ENCODE data around the gene AKAP6.
"Not testable (repeated sequence)": the region's sequence is repeated elsewhere in the genome, so short reads cannot be mapped to it uniquely, and the experiment has no call there.

Gene AKAP6

GRCh38 chr14:32364941-32365340 is 35.8 kb downstream of the AKAP6 start:
- ATAC-seq (replicated peaks; ENCODE audit: extremely low read depth, poor library complexity, severe bottlenecking) (no peak), DNase-seq (ENCODE audit: low spot score in 2 of 2) (no peak)
- Mint-ChIP-seq H3K27ac (ENCODE audit: low read depth) (no peak overlapping the region), H3K27me3 (no peaks in the 10 kb centered on the region), H3K9me3 (no peaks in the 10 kb centered on the region), H3K4me3 (no peak overlapping the region), H3K36me3 (ENCODE audit: insufficient read depth) (no peaks in the 10 kb centered on the region), H3K4me1 (no peaks in the 10 kb centered on the region)

DNA sequence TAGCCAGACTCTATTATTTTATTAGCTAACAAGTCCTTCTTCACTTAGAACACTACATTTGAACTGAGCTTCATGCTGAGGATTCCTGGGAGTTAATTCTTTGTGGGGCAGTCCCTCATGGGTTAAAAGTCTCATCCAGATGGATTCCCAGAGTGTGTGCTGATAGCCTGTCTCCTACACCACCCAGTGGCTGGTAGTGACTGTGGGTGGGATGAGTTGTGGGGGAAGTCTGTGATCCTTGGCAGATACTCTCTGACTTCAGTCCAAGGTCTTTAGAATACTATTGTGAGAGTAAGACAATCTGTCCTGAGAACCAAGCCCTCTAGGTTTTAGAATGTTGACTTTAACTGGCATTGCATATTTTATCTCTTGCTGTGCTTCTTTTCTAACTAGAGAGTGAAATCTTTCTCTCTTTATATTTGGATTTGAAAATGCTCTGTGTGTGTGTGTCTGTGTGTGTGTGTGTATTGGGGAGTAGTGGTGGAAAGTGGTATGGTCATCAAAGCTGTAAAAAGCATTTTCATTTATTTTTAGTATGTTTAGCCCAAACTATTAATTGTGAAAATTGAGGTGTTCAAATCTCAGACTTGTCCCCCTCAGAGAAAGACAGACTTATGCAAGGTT is 37.3 kb downstream of the AKAP6 start:
- no peak for ATAC-seq (replicated peaks; ENCODE audit: extremely low read depth, poor library complexity, severe bottlenecking)
- no peak overlapping the region for H3K4me3 Mint-ChIP-seq

GRCh38 chr14:32366986-32367385 is 37.9 kb downstream of the AKAP6 start:
- DNase-seq (ENCODE audit: low spot score in 2 of 2) (no peak), ATAC-seq (replicated peaks; ENCODE audit: extremely low read depth, poor library complexity, severe bottlenecking) (no peak)
- no peaks in the 10 kb centered on the region for H3K36me3 Mint-ChIP-seq (ENCODE audit: insufficient read depth)
- H3K27ac Mint-ChIP-seq (ENCODE audit: low read depth) = no peak overlapping the region
- no peaks in the 10 kb centered on the region for H3K4me1 Mint-ChIP-seq
- H3K9me3 Mint-ChIP-seq = no peaks in the 10 kb centered on the region
- no peak overlapping the region for H3K4me3 Mint-ChIP-seq
- H3K27me3 Mint-ChIP-seq = no peaks in the 10 kb centered on the region

More for the DNA sequence above, 37.3 kb downstream of the AKAP6 start:
- H3K4me1 Mint-ChIP-seq = no peaks in the 10 kb centered on the region
- no peaks in the 10 kb centered on the region for H3K9me3 Mint-ChIP-seq
- H3K36me3 Mint-ChIP-seq (ENCODE audit: insufficient read depth) = no peaks in the 10 kb centered on the region
- DNase-seq (ENCODE audit: low spot score in 2 of 2) = no peak
- H3K27ac Mint-ChIP-seq (ENCODE audit: low read depth) = no peak overlapping the region
- H3K27me3 Mint-ChIP-seq = no peaks in the 10 kb centered on the region

GRCh38 chr14:32367516-32367915 is 38.4 kb downstream of the AKAP6 start:
- no peak for ATAC-seq (replicated peaks; ENCODE audit: extremely low read depth, poor library complexity, severe bottlenecking)
- no peak overlapping the region for H3K4me3 Mint-ChIP-seq

DNA sequence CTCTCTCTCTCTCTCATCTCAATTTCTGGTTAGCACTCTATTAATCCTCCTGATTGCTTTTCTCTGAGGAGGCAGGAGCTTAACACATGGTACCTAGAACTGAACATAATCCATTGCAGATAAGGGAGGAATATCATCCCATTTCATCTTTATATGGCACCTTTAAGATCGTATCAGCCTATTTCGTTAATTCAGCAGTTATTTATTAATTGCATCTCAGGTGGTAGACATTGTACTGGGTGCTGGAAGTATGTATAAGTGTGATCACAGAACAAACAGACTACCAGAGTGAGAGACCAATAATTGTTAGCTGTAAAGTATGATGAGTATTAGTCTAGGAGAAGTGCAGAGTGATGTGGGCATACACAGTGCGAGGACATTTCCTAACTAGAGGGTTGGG is 39.0 kb downstream of the AKAP6 start:
- H3K27me3 Mint-ChIP-seq = no peaks in the 10 kb centered on the region

More at GRCh38 chr14:32367516-32367915, 38.4 kb downstream of the AKAP6 start:
- no peak for DNase-seq (ENCODE audit: low spot score in 2 of 2)
- Mint-ChIP-seq H3K36me3 (ENCODE audit: insufficient read depth) (no peaks in the 10 kb centered on the region), H3K27ac (ENCODE audit: low read depth) (no peak overlapping the region), H3K27me3 (no peaks in the 10 kb centered on the region), H3K4me1 (no peaks in the 10 kb centered on the region), H3K9me3 (no peaks in the 10 kb centered on the region)

DNA sequence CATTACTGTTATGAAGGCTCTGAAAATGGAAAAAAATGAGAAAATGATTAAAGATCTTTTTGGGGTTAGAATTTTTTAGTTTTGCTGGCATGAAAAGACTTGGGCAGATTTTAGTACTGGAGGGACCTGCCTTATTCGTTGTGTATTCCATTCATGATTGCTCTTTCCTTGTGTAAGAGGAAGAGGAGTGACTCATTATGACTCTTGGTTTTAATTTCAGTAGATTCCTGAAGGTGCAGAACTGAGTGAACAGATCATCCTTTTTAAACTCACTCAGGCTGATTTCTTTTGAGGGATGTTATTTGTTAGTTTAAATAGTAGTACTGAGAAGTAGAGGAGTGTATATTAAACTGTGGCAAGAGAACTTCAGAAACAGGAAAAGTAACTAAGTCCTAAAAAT is 41.6 kb downstream of the AKAP6 start:
- DNase-seq (ENCODE audit: low spot score in 2 of 2) (no peak), ATAC-seq (replicated peaks; ENCODE audit: extremely low read depth, poor library complexity, severe bottlenecking) (no peak)
- Mint-ChIP-seq H3K27ac (ENCODE audit: low read depth) (no peak overlapping the region), H3K27me3 (no peaks in the 10 kb centered on the region), H3K4me1 (no peaks in the 10 kb centered on the region), H3K36me3 (ENCODE audit: insufficient read depth) (no peaks in the 10 kb centered on the region), H3K9me3 (no peaks in the 10 kb centered on the region), H3K4me3 (no peak overlapping the region)

More for the DNA sequence above, 39.0 kb downstream of the AKAP6 start:
- no peaks in the 10 kb centered on the region for H3K9me3 Mint-ChIP-seq
- no peaks in the 10 kb centered on the region for H3K4me1 Mint-ChIP-seq
- H3K27ac Mint-ChIP-seq (ENCODE audit: low read depth) = no peak overlapping the region
- H3K36me3 Mint-ChIP-seq (ENCODE audit: insufficient read depth) = no peaks in the 10 kb centered on the region
- H3K4me3 Mint-ChIP-seq = no peak overlapping the region
- DNase-seq (ENCODE audit: low spot score in 2 of 2) = no peak
- ATAC-seq (replicated peaks; ENCODE audit: extremely low read depth, poor library complexity, severe bottlenecking) = no peak

- Mint-ChIP-seq H3K27me3 (no peaks in the 10 kb centered on the region), H3K4me3 (no peak overlapping the region), H3K9me3 (no peaks in the 10 kb centered on the region), H3K36me3 (ENCODE audit: insufficient read depth) (no peaks in the 10 kb centered on the region), H3K27ac (ENCODE audit: low read depth) (no peak overlapping the region), H3K4me1 (no peaks in the 10 kb centered on the region)
- no peak for ATAC-seq (replicated peaks; ENCODE audit: extremely low read depth, poor library complexity, severe bottlenecking)
- no peak for DNase-seq (ENCODE audit: low spot score in 2 of 2)
Measured at GRCh38 chr14:32372154-32372553, 43.1 kb downstream of the AKAP6 start.

- not testable (repeated sequence) for H3K9me3 Mint-ChIP-seq; H3K36me3 Mint-ChIP-seq (ENCODE audit: insufficient read depth); DNase-seq (ENCODE audit: low spot score in 2 of 2); H3K4me3 Mint-ChIP-seq; H3K4me1 Mint-ChIP-seq; H3K27ac Mint-ChIP-seq (ENCODE audit: low read depth); H3K27me3 Mint-ChIP-seq; ATAC-seq (replicated peaks; ENCODE audit: extremely low read depth, poor library complexity, severe bottlenecking)
Measured at GRCh38 chr14:32373174-32373573, 44.1 kb downstream of the AKAP6 start.

DNA sequence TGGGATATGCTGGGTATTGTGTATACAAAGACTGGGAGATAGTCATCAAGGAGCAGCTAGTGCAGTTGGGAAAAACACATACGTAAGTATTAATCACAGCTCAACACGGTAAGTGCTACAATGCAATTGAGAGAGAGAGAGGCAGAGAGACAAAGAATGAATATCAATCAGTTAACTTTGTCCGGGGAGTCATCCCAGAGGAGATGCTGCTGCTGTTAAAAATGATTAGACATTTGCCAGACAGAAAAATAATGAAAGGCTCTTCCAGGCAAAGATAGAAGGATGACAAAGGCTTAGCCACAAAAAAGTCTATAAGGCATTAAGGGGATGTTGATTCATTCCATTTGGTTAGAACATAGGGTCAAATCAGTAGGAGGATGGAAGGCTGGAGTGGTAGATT is 45.1 kb downstream of the AKAP6 start:
- no peak overlapping the region for H3K27ac Mint-ChIP-seq (ENCODE audit: low read depth)
- H3K27me3 Mint-ChIP-seq = no peaks in the 10 kb centered on the region
- no peak for ATAC-seq (replicated peaks; ENCODE audit: extremely low read depth, poor library complexity, severe bottlenecking)
- H3K9me3 Mint-ChIP-seq = no peaks in the 10 kb centered on the region
- no peak for DNase-seq (ENCODE audit: low spot score in 2 of 2)
- H3K4me1 Mint-ChIP-seq = no peaks in the 10 kb centered on the region
- H3K36me3 Mint-ChIP-seq (ENCODE audit: insufficient read depth) = no peaks in the 10 kb centered on the region
- H3K4me3 Mint-ChIP-seq = no peak overlapping the region

DNA sequence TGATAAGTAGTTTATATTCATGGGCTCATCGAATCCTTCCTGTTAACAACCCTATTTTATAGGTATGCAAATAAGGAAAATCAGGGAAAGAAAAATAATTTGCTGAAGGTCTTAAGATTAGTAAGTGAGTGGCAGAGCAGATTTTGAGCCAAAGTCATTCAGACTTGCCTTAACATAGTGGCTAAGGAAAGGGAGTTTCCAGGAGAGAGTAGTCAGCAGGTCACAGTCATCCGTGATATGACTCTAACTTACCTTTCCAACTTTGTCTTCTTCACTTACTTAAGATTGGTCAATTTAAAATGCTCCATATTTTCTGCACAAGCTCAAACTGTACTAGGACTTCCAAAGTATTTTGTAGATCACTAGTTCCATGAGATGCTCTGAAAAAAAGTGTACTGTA is 46.6 kb downstream of the AKAP6 start:
- Mint-ChIP-seq H3K27me3 (no peaks in the 10 kb centered on the region), H3K27ac (ENCODE audit: low read depth) (no peak overlapping the region), H3K4me3 (no peak overlapping the region), H3K9me3 (peaks cover 8% of the 10 kb centered on the region), H3K4me1 (no peaks in the 10 kb centered on the region), H3K36me3 (ENCODE audit: insufficient read depth) (no peaks in the 10 kb centered on the region)
- DNase-seq (ENCODE audit: low spot score in 2 of 2) (no peak), ATAC-seq (replicated peaks; ENCODE audit: extremely low read depth, poor library complexity, severe bottlenecking) (no peak)

DNA sequence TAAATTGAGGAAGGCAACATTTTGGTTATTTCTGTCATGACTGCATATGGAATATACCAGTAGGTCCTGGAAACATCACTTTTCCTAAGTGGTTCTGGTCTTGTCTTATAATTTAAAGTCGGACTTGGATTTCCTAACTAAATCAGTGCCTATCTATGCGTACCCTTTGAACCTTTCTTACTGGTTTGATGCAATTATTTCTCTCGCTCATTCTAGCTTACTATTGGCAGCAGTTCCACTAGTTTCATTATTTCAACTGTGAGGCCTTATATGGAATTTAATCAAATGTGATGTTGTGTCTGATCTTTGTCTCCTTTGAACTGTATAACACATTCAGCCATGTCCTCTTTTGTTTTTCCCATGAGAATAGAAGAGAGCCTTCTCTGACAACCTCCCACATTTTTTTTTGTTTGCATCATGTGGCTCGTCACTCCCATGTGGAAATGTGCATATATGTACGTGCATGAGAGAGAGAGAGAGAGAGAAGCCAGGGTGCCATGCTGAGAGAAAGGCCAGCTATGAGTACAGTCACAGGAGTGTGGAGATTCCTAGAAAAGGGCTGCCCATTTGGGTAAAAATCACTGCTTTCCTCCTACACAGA is 48.0 kb downstream of the AKAP6 start:
- H3K9me3 Mint-ChIP-seq = peaks cover 8% of the 10 kb centered on the region
- no peaks in the 10 kb centered on the region for H3K36me3 Mint-ChIP-seq (ENCODE audit: insufficient read depth)
- no peak overlapping the region for H3K4me3 Mint-ChIP-seq
- no peaks in the 10 kb centered on the region for H3K4me1 Mint-ChIP-seq
- H3K27me3 Mint-ChIP-seq = no peaks in the 10 kb centered on the region
- ATAC-seq (replicated peaks; ENCODE audit: extremely low read depth, poor library complexity, severe bottlenecking) (no peak), DNase-seq (ENCODE audit: low spot score in 2 of 2) (no peak)
- H3K27ac Mint-ChIP-seq (ENCODE audit: low read depth) = no peak overlapping the region

- H3K4me3 Mint-ChIP-seq = no peak overlapping the region
- DNase-seq (ENCODE audit: low spot score in 2 of 2) (no peak), ATAC-seq (replicated peaks; ENCODE audit: extremely low read depth, poor library complexity, severe bottlenecking) (no peak)
- peaks cover 8% of the 10 kb centered on the region for H3K9me3 Mint-ChIP-seq
- no peaks in the 10 kb centered on the region for H3K4me1 Mint-ChIP-seq
- H3K27ac Mint-ChIP-seq (ENCODE audit: low read depth) = no peak overlapping the region
- no peaks in the 10 kb centered on the region for H3K36me3 Mint-ChIP-seq (ENCODE audit: insufficient read depth)
- no peaks in the 10 kb centered on the region for H3K27me3 Mint-ChIP-seq
Measured at GRCh38 chr14:32378284-32378683, 49.2 kb downstream of the AKAP6 start.

DNA sequence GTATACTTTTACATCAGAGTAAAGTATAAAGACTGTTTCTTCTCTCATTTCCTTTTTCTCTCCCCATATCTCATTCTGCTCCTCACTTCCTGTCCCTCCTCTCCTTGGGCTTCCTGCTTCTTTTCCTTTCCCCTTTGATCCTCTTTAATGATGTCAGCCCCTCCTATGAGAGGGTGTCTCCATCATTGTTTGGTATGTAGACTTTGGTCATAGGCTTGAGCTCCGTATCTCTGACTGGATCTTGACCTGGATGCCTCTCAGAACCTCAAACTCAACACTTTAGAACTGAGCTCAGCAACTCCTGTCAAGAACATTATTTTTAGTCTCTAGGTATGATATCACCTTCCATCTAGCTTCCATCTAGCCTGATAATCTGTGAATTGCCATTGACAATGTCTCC is 50.3 kb downstream of the AKAP6 start:
- Mint-ChIP-seq H3K4me3 (no peak overlapping the region), H3K27ac (ENCODE audit: low read depth) (no peak overlapping the region), H3K27me3 (no peaks in the 10 kb centered on the region), H3K36me3 (ENCODE audit: insufficient read depth) (no peaks in the 10 kb centered on the region), H3K9me3 (peaks cover 8% of the 10 kb centered on the region), H3K4me1 (no peaks in the 10 kb centered on the region)
- ATAC-seq (replicated peaks; ENCODE audit: extremely low read depth, poor library complexity, severe bottlenecking) (no peak), DNase-seq (ENCODE audit: low spot score in 2 of 2) (no peak)
